HG02852 (cell line): Measurements from ENCODE around the gene RPS19.
"Not testable (repeated sequence)": the region's sequence is repeated elsewhere in the genome, so short reads cannot be mapped to it uniquely, and the experiment has no call there.

Experiments used
- ATAC-seq: cut with Tn5 transposase; IDR thresholded peaks from one replicate; pipeline ENCODE4 v1.9.1; 2021; ENCODE audit warnings: mild to moderate bottlenecking, moderate library complexity; ENCODE audit not compliant: unreplicated experiment

Gene RPS19

DNA sequence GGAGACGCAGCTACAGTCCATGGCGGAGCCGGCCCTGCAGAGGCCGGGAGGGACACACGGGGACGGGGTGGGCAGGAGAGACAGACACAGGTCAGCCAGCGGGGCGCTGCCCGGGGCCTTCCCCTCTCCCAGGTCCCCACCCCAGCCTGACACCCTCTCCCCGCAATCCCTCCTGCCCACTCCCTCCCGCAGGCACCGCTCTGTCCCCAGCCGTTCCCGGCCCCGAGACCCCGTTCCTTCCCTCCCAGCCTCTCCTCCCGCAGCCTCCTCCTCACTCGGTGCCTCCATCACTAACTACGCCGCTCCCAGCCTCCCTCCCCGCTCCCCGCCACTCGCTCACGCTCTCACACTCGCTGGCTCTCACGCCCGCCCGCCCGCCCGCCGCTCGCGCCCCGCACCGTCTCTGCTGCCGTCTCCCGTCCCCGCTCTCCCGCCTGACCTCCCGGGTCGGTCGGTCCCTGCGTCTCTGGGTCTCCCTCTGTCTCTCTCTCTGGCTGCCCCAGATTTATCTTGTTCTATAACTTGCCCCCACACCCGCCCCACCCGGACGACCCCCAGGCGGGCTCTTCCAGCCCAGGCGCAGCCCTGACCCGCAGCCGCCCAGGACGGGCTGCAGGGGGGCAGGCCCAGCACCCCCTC lies 53.0 kb downstream of the RPS19 start:
- no peak for ATAC-seq

DNA sequence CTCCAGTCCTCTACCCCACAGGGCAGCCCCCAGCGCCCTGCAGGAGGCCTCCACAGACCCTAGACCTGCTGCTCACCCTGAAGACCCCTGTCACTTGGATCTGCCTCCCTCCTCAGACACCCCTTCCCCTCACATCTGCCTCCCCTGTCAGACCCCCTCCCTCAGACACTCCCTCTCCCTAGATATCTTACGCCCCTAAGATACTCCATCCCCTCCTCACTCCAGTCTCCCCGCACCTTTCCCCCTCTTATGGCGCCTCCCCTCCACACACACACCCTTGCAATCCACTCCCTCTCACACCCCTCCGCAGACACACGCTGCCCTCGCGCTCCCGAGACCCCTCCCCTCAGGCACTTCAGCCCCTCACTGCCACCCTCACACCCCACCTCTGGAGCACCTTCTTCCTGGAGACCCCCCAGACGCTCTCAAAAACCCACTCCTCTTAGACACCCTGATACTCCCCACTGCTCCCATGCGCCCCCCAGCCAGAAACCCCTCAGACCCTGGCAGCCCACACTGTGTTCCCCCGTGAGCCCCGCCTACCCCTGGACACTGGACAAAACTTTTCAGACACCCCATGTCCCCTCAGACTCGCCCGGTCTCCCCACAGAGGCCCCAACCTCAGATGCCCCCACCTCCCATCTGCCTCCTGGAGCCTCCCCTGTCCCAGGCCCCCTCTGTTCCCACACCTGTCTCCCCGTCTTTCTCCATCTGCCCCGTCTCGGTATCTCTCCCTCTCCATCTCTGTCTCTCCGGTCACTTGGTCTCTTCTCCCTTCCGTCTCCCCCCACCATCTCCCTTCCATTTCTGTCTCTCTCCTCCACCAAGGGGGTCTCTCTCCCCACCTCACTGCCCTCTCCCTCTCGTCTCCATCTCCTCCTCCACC lies 53.7 kb downstream of the RPS19 start:
- no peak for ATAC-seq

DNA sequence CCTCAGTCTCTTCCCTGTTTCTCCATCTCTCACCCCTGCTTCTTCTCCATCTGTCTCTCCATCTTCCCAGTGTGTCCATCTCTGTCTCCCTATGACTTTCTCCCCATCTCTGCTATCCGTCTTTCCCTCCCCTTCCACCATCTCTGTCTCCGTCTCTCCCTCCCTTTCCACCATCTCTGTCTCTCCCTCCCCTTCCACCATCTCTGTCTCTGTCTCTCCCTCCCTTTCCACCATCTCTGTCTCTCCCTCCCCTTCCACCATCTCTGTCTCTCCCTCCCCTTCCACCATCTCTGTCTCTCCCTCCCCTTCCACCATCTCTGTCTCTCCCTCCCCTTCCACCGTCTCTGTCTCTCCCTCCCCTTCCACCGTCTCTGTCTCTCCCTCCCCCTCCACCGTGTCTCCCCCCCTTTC lies 54.4 kb downstream of the RPS19 start:
- not testable (repeated sequence) for ATAC-seq

DNA sequence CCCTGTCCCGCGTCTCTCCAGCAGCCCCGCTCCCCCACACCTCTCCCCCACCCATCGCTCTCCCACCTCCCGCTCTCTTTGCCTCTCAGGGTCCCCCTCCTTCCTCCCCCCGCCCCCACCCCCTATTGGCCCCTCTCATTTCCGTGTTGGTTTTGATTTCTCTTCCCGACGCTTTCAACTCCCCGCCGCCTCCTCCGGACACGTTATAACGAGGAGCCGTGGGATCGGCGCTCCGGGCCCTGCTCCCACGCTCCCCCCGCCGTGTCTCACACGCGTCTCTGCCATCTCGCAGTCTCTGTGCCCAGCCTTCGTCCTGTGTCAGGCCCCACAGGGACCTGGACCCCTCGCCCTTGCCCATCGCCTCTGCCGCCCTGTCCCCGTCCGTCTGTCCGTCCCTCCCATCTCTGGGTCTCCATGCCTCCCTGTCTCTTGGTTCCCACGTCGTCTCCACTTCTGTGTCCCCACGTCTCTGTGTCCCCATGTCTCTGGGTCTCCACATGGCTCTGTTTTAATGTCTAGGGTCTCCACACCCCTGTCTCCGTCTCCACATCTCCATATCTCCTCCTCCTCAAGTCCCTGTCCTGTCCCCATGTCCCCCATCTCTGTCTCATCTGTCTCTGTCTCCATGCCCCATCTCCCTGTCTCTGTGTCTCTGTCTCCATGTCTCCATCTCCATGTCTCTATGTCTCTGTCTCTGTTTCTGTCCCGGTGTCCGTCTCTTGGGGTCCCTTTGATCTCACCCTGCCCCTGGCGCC lies 55.1 kb downstream of the RPS19 start:
- ATAC-seq = no peak

DNA sequence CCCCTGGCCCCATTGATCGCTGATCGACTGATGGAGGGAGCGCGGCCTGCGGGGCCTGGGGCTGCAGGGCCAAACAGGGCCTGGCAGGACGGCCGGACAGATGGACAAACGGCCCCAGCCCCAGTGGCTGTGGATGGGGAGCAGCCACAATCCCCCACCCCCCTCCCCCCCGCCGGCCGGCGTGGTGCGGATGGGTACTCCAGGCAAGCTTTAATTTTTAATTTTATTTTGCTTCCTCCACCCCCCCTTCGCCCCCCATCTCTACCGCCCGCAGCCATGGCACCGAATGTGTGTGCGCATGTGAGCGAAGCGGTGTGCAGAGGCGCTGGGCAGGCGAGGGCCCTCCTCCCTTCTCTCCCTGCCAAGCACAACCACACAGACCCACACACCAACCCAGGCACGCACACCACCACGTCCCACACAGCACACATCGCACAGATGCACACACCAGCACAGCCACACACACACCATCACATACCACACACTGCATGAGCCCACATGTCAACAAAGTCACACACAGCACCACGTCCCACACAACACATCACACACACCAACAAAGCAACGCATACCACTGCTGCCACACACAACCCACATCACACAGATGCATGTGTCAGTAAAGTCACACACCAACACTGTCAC lies 55.8 kb downstream of the RPS19 start:
- no peak for ATAC-seq

DNA sequence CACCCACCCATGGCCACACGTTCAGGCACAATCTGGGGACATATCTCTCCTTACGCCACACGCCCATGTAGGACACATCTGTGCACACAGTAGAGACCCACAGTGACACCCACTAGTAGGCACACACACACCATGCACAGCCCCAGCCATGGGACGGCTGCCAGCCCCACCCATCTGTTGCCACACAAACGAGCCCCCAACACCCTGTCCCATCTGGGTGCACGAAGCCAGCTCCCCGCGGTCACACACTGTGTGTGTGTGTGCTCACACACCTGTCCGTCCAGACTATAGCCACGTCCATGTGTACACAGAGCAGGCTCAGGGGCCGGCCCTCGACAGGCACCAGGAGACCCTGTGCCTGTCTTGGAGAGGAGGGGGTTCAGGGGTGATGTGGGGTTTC lies 57.6 kb downstream of the RPS19 start:
- ATAC-seq = no peak

DNA sequence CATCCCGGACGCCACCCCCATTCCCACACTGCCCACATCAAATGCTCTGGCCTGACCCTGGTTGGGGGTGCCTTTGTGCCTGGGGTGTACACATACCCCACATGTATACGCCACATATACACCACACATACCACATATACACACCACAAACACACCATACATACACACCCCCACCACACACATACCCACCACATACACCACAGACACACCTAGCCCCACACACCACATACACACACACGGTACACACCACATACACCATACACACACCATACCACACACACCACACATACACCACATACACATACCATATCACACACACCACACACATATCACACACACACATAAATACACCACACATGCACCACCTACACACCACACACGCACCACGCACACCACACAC lies 58.0 kb downstream of the RPS19 start:
- ATAC-seq = no peak

DNA sequence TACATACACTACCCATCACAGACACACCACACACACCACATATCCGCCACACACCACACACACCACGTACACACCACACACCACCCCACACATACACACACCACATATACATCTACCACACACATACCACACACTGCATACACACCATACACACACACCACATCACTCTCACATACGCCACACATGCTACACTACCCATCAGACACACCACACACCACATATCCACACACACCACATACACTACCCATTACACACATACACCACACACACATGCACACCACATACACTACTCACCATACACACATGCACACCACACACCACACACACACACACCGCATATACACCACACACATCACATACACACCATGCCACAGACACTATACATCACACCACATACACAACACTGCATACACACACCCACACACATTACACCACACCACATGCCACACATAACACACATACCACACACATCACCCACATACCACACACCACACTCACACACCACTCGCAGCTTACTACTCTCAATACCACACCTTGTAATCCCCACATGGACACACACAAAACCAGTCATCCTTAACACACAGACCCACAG lies 58.7 kb downstream of the RPS19 start:
- ATAC-seq = no peak

DNA sequence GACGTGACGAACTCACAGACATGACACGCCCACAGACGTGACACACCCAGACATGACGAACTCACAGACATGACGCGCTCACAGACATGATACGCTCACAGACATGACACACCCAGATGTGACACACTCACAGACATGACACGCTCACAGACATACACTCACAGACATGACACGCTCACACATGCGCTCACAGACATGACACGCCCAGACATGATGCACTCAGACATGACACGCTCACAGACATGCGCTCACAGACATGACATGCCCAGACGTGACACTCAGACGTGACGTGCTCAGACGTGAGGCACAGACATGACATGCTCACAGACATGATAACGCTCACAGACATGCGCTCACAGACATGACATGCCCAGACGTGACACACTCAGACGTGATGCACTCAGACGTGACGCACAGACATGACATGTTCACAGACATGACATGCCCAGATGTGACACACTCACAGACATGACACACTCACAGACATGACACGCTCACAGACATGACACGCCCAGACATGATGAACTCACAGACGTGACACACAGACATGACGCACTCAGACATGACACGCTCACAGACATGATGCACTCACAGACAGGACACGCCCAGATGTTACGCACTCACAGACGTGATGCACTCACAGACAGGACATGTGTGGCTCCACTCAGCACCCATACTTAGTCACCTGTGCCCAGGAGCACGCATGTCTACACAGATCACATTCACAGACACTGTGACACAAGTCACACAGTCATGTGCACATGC lies 60.1 kb downstream of the RPS19 start:
- ATAC-seq = no peak

DNA sequence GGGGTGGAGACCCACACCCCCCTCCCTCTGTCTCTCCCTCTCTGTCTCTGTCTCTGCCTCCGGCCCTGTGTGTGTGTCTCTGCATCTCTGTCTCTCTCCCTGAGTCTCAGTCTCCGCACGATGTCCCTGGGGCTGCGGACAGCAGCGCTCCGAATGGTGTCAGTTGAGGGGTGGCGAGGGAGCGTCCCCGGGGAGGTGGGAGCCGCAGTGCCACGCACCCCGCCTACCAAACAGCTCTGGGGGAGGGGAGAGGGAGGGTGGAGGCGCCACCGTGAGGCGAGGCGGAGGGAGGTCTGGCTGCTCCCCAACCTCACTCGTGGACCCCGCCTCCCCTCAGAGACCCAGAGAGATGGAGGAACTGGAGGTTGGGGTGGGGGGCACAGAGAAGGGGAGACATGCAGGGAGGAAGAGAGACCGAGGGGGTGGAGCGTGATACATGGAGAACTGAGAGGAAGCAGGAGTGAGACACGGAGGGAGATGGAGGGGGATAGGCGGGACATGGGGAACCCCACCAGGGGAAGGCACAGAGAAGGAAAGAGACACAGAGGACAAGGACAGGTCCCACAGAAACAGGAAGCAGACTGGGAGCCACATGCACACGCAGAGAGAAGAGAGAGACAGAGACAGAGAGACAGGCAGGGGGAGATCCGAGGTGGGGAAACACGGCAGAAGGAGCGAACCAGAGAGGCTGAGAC lies 61.0 kb downstream of the RPS19 start:
- no peak for ATAC-seq

DNA sequence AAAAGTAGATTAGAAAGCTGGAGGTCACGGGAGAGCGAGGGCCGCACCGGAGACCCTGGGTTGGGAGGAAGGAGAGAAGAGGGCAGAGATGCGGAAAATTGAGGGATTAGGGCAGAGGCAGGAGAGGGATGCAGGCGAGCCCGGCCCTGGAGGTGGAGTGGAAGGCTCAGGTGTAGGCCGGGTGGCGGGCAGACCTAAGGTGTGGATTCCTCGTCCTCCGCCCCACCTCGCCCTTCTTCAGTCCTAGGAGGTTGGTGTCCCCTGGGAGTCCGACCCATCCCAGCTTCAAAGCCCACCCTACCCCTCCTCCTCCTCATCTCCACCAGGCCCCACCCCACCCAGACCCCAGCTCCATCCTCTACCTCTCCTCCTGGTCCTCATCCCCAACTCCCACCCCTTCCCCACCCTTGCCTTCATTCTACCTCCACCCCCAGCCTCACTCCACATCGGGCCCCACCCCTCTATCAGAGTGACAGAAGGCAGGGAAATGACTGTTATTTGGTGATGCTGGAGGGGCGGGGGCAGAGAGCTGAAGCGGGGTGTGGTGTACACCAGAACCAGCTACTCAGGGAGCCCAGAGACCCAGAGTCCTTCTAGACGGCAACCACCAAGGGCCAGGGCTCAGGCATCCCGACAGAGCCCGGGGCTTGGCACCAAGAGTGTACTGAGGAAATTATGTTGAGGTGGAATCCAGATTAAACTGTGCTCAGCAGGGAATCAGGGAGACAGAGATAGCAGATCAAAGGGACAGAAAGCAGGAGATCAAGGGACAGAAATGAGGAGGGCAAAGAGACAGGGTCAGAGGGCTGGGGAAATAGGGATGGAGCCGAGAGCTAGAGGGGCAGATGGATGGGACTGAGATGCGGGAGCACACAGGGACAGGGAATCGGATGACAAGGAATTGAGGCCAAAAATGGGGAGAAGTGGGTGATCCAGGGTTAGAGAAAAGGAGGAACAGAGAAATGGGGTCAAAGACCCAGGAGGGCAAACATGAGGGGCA lies 61.8 kb downstream of the RPS19 start:
- ATAC-seq = no peak
